PFSK-1 (cell line): ENCODE results near the gene COPZ2.

Experiments used
- FOXP2 ChIP-seq: optimal IDR thresholded peaks from 2 replicates; pipeline ENCODE3; 2011; ENCODE audit warnings: borderline replicate concordance, control low read depth, inconsistent platforms; ENCODE audit not compliant: insufficient read depth; ENCODE audit errors: extremely low read length, extremely low read depth
- POLR2AphosphoS5 ChIP-seq: IDR thresholded peaks from 2 replicates; pipeline ENCODE4 v1.6.1; 2012; ENCODE audit warnings: low read depth, mild to moderate bottlenecking, control low read depth, low read length, moderate library complexity
- REST ChIP-seq, 2 experiments: IDR thresholded peaks; 2 replicates each; pipeline versions ENCODE4 v1.6.1 to v1.8.0; 2011 to 2012; ENCODE audit warnings: low read depth in 2 of 2, low read length in 2 of 2, control low read depth in 1 of 2, inconsistent platforms in 1 of 2, mild to moderate bottlenecking in 1 of 2, moderate library complexity in 1 of 2; ENCODE audit not compliant: insufficient read depth in 1 of 2
- SIN3A ChIP-seq: IDR thresholded peaks from 2 replicates; pipeline ENCODE4 v1.6.1; 2012; ENCODE audit warnings: mild to moderate bottlenecking, low read length, moderate library complexity, borderline replicate concordance; ENCODE audit not compliant: insufficient read depth
- TAF1 ChIP-seq: IDR thresholded peaks from 2 replicates; pipeline ENCODE4 v1.6.1; 2012; ENCODE audit warnings: low read length, control low read depth, borderline replicate concordance; ENCODE audit not compliant: insufficient read depth

COPZ2 gene

GRCh38 chr17:48066192-48066591 lies 28.6 kb upstream of the COPZ2 start:
- TF ChIP-seq REST (IDR thresholded peaks at IDR 0.05; ENCODE audit: insufficient read depth in 1 of 2, low read depth in 2 of 2, low read length in 2 of 2), result no peak
- TF ChIP-seq FOXP2, result no peak
- TF ChIP-seq POLR2AphosphoS5, result no peak
- TF ChIP-seq TAF1, result no peak
- TF ChIP-seq SIN3A, result no peak

GRCh38 chr17:48064638-48065037 lies 27.0 kb upstream of the COPZ2 start:
- no peak for TF ChIP-seq SIN3A
- TF ChIP-seq POLR2AphosphoS5, result no peak
- no peak for TF ChIP-seq TAF1
- TF ChIP-seq REST (IDR thresholded peaks at IDR 0.05; ENCODE audit: insufficient read depth in 1 of 2, low read depth in 2 of 2, low read length in 2 of 2), result no peak
- no peak for TF ChIP-seq FOXP2

- TF ChIP-seq POLR2AphosphoS5, result no peak
Observed at GRCh38 chr17:48062273-48062672, 24.7 kb upstream of the COPZ2 start.

- TF ChIP-seq TAF1 (no peak), SIN3A (no peak), FOXP2 (no peak), REST (IDR thresholded peaks at IDR 0.05; ENCODE audit: insufficient read depth in 1 of 2, low read depth in 2 of 2, low read length in 2 of 2) (no peak), POLR2AphosphoS5 (no peak; the same call in 1 of the 2 replicates)
Observed at GRCh38 chr17:48060249-48060648, 22.7 kb upstream of the COPZ2 start.

GRCh38 chr17:48059125-48059668 lies 21.6 kb upstream of the COPZ2 start:
- TF ChIP-seq POLR2AphosphoS5 (no peak), TAF1 (no peak), FOXP2 (no peak), REST (IDR thresholded peaks at IDR 0.05; ENCODE audit: insufficient read depth in 1 of 2, low read depth in 2 of 2, low read length in 2 of 2) (no peak), SIN3A (no peak)
